ENCODE data around the gene CHN1. TPM values are rescaled to one million over a fixed set of nuclear protein-coding genes. Genes with fewer than 3 reads are reported as not detected.

CHN1 gene
- total RNA-seq, 1 donor from 2014 or later, result 32.7 TPM

DNA sequence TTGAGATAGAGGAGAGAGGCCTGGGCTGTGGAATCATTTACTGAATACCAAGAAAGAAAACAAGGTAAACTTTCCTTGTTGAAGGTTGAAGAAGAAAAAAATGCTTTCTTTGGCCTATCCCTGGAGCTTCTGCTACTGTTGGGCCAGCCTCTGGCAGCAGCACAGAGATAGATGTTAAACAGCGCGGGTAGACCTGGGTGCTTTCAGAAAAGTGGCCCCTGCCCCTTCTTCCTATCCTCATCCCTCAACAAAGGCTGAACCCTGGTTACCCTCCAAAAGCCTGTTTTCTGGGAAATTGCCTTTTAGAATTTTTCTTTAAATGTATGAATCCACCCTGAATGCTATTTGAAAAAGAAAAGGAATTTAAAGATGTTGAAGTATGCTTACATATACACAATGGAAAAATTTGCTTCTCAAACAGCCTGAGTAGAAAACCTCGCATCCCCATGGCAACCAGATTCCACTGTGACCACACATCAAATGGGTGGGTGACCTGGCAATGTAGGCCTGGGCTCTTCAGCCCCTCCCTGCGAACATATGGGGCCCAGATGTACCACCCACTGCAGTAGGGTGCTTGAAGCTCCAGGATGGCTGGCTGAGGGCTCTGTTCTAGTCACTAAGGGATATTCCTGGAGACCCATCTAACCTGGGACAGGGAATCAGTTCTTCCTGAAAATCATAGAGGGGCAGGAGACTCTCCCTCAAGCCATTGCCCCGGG is 217.5 kb downstream of the CHN1 start:
- H3K27ac Mint-ChIP-seq, result peak overlapping the region; percentile 74
- DNase-seq (ENCODE audit: low spot score in 2 of 2, unreplicated experiment in 2 of 2), result peak in 1 of 2 experiments; percentile 50
- H3K4me1 Mint-ChIP-seq, result peaks cover 31% of the 10 kb centered on the region
- H3K27me3 Mint-ChIP-seq (ENCODE audit: low read depth), result no peaks in the 10 kb centered on the region
- no peaks in the 10 kb centered on the region for H3K9me3 Mint-ChIP-seq
- H3K36me3 Mint-ChIP-seq, result no peaks in the 10 kb centered on the region
- TF ChIP-seq, protein P1, sequence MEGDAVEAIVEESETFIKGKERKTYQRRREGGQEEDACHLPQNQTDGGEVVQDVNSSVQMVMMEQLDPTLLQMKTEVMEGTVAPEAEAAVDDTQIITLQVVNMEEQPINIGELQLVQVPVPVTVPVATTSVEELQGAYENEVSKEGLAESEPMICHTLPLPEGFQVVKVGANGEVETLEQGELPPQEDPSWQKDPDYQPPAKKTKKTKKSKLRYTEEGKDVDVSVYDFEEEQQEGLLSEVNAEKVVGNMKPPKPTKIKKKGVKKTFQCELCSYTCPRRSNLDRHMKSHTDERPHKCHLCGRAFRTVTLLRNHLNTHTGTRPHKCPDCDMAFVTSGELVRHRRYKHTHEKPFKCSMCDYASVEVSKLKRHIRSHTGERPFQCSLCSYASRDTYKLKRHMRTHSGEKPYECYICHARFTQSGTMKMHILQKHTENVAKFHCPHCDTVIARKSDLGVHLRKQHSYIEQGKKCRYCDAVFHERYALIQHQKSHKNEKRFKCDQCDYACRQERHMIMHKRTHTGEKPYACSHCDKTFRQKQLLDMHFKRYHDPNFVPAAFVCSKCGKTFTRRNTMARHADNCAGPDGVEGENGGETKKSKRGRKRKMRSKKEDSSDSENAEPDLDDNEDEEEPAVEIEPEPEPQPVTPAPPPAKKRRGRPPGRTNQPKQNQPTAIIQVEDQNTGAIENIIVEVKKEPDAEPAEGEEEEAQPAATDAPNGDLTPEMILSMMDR (IDR thresholded peaks at IDR 0.05; ENCODE audit: unreplicated experiment), result no peak
- H3K4me3 Mint-ChIP-seq, result no peak overlapping the region

DNA sequence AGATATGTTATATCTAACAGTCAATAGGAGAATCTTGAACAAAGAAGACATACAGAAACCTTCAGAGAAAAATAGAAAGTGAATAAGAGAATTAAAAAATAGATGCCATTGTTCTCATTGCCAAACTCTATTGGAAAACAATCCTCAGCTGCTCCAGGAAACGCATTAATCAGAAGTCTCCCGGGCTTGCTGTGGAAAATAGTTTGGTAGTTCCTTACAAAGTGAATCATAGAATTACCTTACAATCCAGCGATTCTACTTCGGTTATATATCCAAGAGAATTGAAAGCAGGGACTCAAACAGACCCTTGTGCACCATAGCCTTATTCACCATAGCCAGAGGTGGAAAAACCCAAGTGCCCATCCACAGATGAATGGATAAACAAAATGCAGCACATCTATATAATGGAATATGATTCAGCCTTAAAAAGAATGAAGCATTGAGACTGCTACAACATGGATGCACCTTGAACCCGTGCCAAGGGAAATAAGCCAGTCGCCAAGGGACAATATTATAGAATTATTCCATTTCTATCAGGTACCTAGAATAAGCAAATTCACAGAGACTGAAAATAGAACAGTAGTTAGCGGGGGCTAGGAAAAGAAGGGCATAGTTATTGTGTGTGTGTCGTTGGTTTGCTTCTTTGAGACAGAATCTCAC is 219.0 kb downstream of the CHN1 start:
- TF ChIP-seq, protein P1 (IDR thresholded peaks at IDR 0.05; ENCODE audit: unreplicated experiment), result no peak
- no peak for DNase-seq (ENCODE audit: low spot score in 2 of 2, unreplicated experiment in 2 of 2)
- Mint-ChIP-seq H3K27ac (peak overlapping the region; percentile 34), H3K4me1 (peaks cover 36% of the 10 kb centered on the region), H3K4me3 (no peak overlapping the region), H3K36me3 (no peaks in the 10 kb centered on the region), H3K9me3 (no peaks in the 10 kb centered on the region), H3K27me3 (ENCODE audit: low read depth) (no peaks in the 10 kb centered on the region)

DNA sequence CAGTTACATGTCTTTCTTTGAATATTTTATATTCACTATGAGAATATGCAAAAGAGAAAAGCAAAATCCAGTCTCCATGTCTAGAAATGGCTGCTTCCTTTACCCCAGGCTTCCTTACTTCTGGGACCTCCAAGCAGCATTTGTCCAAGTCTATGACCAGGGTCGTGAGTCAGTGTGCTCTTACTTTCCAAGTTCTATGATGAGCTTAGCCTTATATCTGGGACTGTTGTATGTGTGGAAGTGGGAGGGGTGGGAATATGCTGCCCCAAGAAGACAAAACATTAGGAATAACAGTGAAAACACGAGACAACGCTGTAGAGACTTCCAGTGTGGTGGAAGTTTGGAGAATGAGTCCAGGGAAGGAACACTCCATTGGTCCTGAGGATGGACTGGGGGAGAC is 219.7 kb downstream of the CHN1 start:
- Mint-ChIP-seq H3K36me3 (no peaks in the 10 kb centered on the region), H3K27me3 (ENCODE audit: low read depth) (no peaks in the 10 kb centered on the region), H3K4me1 (peaks cover 42% of the 10 kb centered on the region), H3K27ac (no peak overlapping the region), H3K4me3 (no peak overlapping the region), H3K9me3 (no peaks in the 10 kb centered on the region)
- DNase-seq (ENCODE audit: low spot score in 2 of 2, unreplicated experiment in 2 of 2), result no peak
- TF ChIP-seq, protein P1 (IDR thresholded peaks at IDR 0.05; ENCODE audit: unreplicated experiment), result no peak

DNA sequence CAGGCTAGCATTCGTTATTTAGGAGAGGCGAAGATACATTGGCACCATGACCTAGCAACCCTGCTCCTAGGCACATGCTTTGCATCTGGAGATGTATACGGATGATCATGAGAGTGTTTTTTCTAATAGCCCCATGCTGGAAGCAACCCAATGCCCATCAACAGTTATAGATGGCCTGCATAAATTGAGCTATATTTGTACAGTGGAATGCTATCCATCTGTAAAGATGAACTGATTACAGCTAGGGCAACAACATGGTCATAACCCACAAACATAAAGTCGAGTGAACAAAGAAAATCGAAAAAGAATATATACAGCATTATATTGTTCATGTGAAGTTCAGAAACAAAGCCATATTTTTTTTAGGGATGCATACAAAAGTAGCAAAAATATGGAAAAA is 220.3 kb downstream of the CHN1 start:
- no peak overlapping the region for H3K27ac Mint-ChIP-seq
- peaks cover 47% of the 10 kb centered on the region for H3K4me1 Mint-ChIP-seq
- H3K27me3 Mint-ChIP-seq (ENCODE audit: low read depth), result no peaks in the 10 kb centered on the region
- no peaks in the 10 kb centered on the region for H3K9me3 Mint-ChIP-seq
- TF ChIP-seq, protein P1 (IDR thresholded peaks at IDR 0.05; ENCODE audit: unreplicated experiment), result no peak
- H3K36me3 Mint-ChIP-seq, result no peaks in the 10 kb centered on the region
- DNase-seq (ENCODE audit: low spot score in 2 of 2, unreplicated experiment in 2 of 2), result no peak
- H3K4me3 Mint-ChIP-seq, result no peak overlapping the region

DNA sequence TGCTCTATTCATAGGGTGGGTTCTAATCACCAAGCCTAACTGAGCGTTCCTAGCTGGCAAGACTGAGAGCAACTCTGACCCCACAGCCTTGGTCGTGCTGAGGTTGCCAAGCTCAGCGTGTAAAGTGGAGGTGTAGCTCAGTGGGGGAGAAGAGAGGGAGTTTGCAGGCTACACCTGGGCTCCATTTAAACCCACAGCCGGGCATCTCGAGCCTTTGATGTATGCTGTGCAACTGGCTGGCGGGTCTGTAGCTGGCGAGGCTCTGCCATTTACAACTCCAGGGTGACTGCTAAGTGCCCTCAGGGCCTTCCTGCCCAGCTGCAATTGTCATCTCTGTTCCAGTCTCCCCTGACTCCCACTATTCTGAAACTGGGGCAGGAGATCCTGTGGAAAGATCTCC is 220.9 kb downstream of the CHN1 start:
- H3K36me3 Mint-ChIP-seq, result no peaks in the 10 kb centered on the region
- peaks cover 48% of the 10 kb centered on the region for H3K4me1 Mint-ChIP-seq
- no peak overlapping the region for H3K27ac Mint-ChIP-seq
- no peak for DNase-seq (ENCODE audit: low spot score in 2 of 2, unreplicated experiment in 2 of 2)
- no peaks in the 10 kb centered on the region for H3K9me3 Mint-ChIP-seq
- no peak overlapping the region for H3K4me3 Mint-ChIP-seq
- TF ChIP-seq, protein P1 (IDR thresholded peaks at IDR 0.05; ENCODE audit: unreplicated experiment), result no peak
- H3K27me3 Mint-ChIP-seq (ENCODE audit: low read depth), result no peaks in the 10 kb centered on the region
